HCT116 (cell line): ENCODE measurements around the gene COPS2. TPM values are rescaled to one million over a fixed set of nuclear protein-coding genes. Genes with fewer than 3 reads are reported as not detected.

Experiments used
- ATAC-seq: fragments of 200-7000 bp; cut with Tn5 transposase; 2 replicates; pipeline ENCODE4 v1.9.1; 2020; ENCODE audit warnings: mild to moderate bottlenecking, moderate library complexity
- BruUV-seq: library from RNA; stranded (reverse); fragments of 400-500 nt; replicated peaks from 2 replicates; lab custom pipeline; 2021; lab: Mats Ljungman, UMichigan
- CTCF ChIA-PET: fragments of 300-600 bp; sonication (Branson Sonifier 250); formaldehyde crosslinking; loops from one replicate; lab custom pipeline; 2021; ENCODE audit warnings: antibody characterized with exemption; lab: Charles Lee
- POLR2A ChIA-PET: fragments of 300-600, 350-600 bp; sonication (Branson Sonifier 250); formaldehyde crosslinking; loops from one replicate; lab custom pipeline; 2021; ENCODE audit warnings: antibody characterized with exemption; lab: Charles Lee
- RAD21 ChIA-PET, 2 experiments: fragments of 300-600 bp; sonication (Branson Sonifier 250); formaldehyde crosslinking; loops; one replicate each; lab custom pipeline; 2023; ENCODE audit warnings: low total read pairs in 2 of 2; ENCODE audit not compliant: uncharacterized antibody in 2 of 2, unreplicated experiment in 2 of 2, low non-redundant PET in 1 of 2; lab: Charles Lee
- DNase-seq: peaks from one replicate; pipeline ENCODE4 v3.0.0-alpha.2; 2010; ENCODE audit warnings: low read depth, low spot score
- H2AFZ ChIP-seq: fragments of 200-600 bp; shearing (Covaris generic), sonication (generic); 2 replicates; pipeline ENCODE4 v1.6.1; 2017; ENCODE audit warnings: low read depth, mixed run types, mixed read lengths, antibody characterized with exemption, low read length; ENCODE audit not compliant: poor library complexity, severe bottlenecking
- H3K27ac ChIP-seq: 2 replicates; pipeline ENCODE4 v1.5.1; 2012; ENCODE audit warnings: low read depth, low read length
- H3K27me3 ChIP-seq: fragments of 200-600 bp; sonication (generic); 2 replicates; pipeline ENCODE4 v1.6.1; 2016; ENCODE audit warnings: mixed run types, low read length, mixed read lengths; ENCODE audit not compliant: insufficient read depth
- H3K36me3 ChIP-seq, 2 experiments: fragments of 200-500 bp in 1 of 2; fragments of 200-600 bp in 1 of 2; sonication (Bioruptor generic) in 1 of 2; sonication (generic) in 1 of 2; 2 replicates each; pipeline versions ENCODE4 v1.5.1 to v1.6.1; 2014 to 2016; ENCODE audit warnings: low read length in 2 of 2, inconsistent platforms in 1 of 2, mixed read lengths in 1 of 2, mixed run types in 1 of 2; ENCODE audit not compliant: insufficient read depth in 2 of 2, control insufficient read depth in 1 of 2
- H3K4me1 ChIP-seq, 2 experiments: fragments of 200-600 bp in 1 of 2; sonication (generic) in 1 of 2; 2 replicates each; pipeline versions ENCODE4 v1.5.1 to v1.6.1; 2012 to 2017; ENCODE audit warnings: low read length in 2 of 2, inconsistent platforms in 1 of 2, mild to moderate bottlenecking in 1 of 2, mixed read lengths in 1 of 2, mixed run types in 1 of 2, moderate library complexity in 1 of 2; ENCODE audit not compliant: insufficient read depth in 2 of 2, control insufficient read depth in 1 of 2
- H3K4me2 ChIP-seq: fragments of 200-600 bp; sonication (generic); 2 replicates; pipeline ENCODE4 v1.6.1; 2017; ENCODE audit warnings: mixed run types, low read length, mixed read lengths
- H3K4me3 ChIP-seq, 2 experiments: fragments of 200-600 bp in 1 of 2; sonication (generic) in 1 of 2; replicated peaks in 1 of 2; 2 replicates each; pipeline ENCODE4 v1.5.1; 2011 to 2016; ENCODE audit warnings: low read length in 2 of 2, control low read depth in 1 of 2, low read depth in 1 of 2, mild to moderate bottlenecking in 1 of 2, mixed read lengths in 1 of 2, mixed run types in 1 of 2
- H3K79me2 ChIP-seq: fragments of 200-600 bp; sonication (generic); 2 replicates; pipeline ENCODE4 v1.6.1; 2017; ENCODE audit warnings: mild to moderate bottlenecking, mixed run types, low read length, moderate library complexity, mixed read lengths; ENCODE audit not compliant: insufficient read depth
- H3K9ac ChIP-seq: fragments of 200-600 bp; sonication (generic); 2 replicates; pipeline ENCODE4 v1.6.1; 2016; ENCODE audit warnings: low read length, mixed read lengths
- H3K9me2 ChIP-seq: fragments of 200-600 bp; sonication (generic), shearing (Covaris generic); 2 replicates; pipeline ENCODE4 v1.6.1; 2017; ENCODE audit warnings: mixed run types, mild to moderate bottlenecking, moderate library complexity; ENCODE audit not compliant: insufficient read depth
- H3K9me3 ChIP-seq, 2 experiments: fragments of 200-500 bp in 1 of 2; fragments of 200-600 bp in 1 of 2; sonication (Bioruptor generic) in 1 of 2; sonication (generic) in 1 of 2; 2 replicates each; pipeline ENCODE4 v1.6.1; 2014 to 2017; ENCODE audit warnings: low read length in 2 of 2, mixed read lengths in 2 of 2, inconsistent platforms in 1 of 2, low read depth in 1 of 2, mild to moderate bottlenecking in 1 of 2, mixed run types in 1 of 2, moderate library complexity in 1 of 2; ENCODE audit not compliant: control insufficient read depth in 1 of 2, insufficient read depth in 1 of 2
- H4K20me1 ChIP-seq: fragments of 200-600 bp; sonication (generic), shearing (Covaris generic); 2 replicates; pipeline ENCODE4 v1.6.1; 2017; ENCODE audit warnings: mixed run types, mild to moderate bottlenecking, moderate library complexity; ENCODE audit not compliant: insufficient read depth
- ATF3 ChIP-seq: IDR thresholded peaks from 2 replicates; pipeline ENCODE4 v1.6.1; 2012
- CBX3 ChIP-seq: IDR thresholded peaks from 2 replicates; pipeline ENCODE4 v1.6.1; 2012; ENCODE audit warnings: low read depth
- CEBPB ChIP-seq: IDR thresholded peaks from 2 replicates; pipeline ENCODE4 v1.6.1; 2012; ENCODE audit warnings: low read depth
- CTCF ChIP-seq, 3 experiments: fragments of 200-600 bp in 1 of 3; sonication (generic) in 1 of 3; IDR thresholded peaks in 2 of 3; conservative IDR thresholded peaks in 1 of 3; 2 replicates each; pipeline ENCODE4 v1.5.1; 2012 to 2017; ENCODE audit warnings: low read depth in 2 of 3, low read length in 2 of 3, antibody characterized with exemption in 1 of 3, borderline replicate concordance in 1 of 3, control low read depth in 1 of 3, mild to moderate bottlenecking in 1 of 3, mixed read lengths in 1 of 3, mixed run types in 1 of 3, moderate library complexity in 1 of 3; ENCODE audit not compliant: insufficient read depth in 1 of 3
- EGR1 ChIP-seq: IDR thresholded peaks from 2 replicates; pipeline ENCODE4 v1.6.1; 2012; ENCODE audit warnings: low read depth
- ELF1 ChIP-seq: IDR thresholded peaks from 2 replicates; pipeline ENCODE4 v1.6.1; 2012; ENCODE audit warnings: low read depth, borderline replicate concordance
- EZH2 ChIP-seq: fragments of 200-600 bp; sonication (generic); IDR thresholded peaks from 2 replicates; pipeline ENCODE4 v1.6.1; 2017; ENCODE audit warnings: antibody characterized with exemption, mixed run types
- FOSL1 ChIP-seq: IDR thresholded peaks from 2 replicates; pipeline ENCODE4 v1.6.1; 2012; ENCODE audit warnings: low read depth
- JUND ChIP-seq: IDR thresholded peaks from 2 replicates; pipeline ENCODE4 v1.6.1; 2012
- MAX ChIP-seq: IDR thresholded peaks from 2 replicates; pipeline ENCODE4 v1.6.1; 2012
- RAD21 ChIP-seq: IDR thresholded peaks from 2 replicates; pipeline ENCODE4 v1.6.1; 2012; ENCODE audit warnings: low read depth, mild to moderate bottlenecking
- REST ChIP-seq: IDR thresholded peaks from 2 replicates; pipeline ENCODE4 v1.6.1; 2012; ENCODE audit warnings: low read depth
- SIN3A ChIP-seq: IDR thresholded peaks from 2 replicates; pipeline ENCODE4 v1.6.1; 2012; ENCODE audit warnings: low read depth
- SP1 ChIP-seq: IDR thresholded peaks from 2 replicates; pipeline ENCODE4 v1.6.1; 2012; ENCODE audit warnings: low read depth
- SRF ChIP-seq: IDR thresholded peaks from 2 replicates; pipeline ENCODE4 v1.6.1; 2012; ENCODE audit warnings: low read depth
- YY1 ChIP-seq: IDR thresholded peaks from 2 replicates; pipeline ENCODE4 v1.6.1; 2011; ENCODE audit warnings: low read length, low read depth, moderate library complexity, mild to moderate bottlenecking; ENCODE audit not compliant: insufficient replicate concordance; ENCODE audit errors: extremely low read depth
- ZBTB33 ChIP-seq: IDR thresholded peaks from 2 replicates; pipeline ENCODE4 v1.6.1; 2011; ENCODE audit warnings: mild to moderate bottlenecking, low read length, moderate library complexity; ENCODE audit not compliant: insufficient replicate concordance; ENCODE audit errors: extremely low read depth
- ZFX ChIP-seq: fragments of 450-650 bp; IDR thresholded peaks from 2 replicates; pipeline ENCODE4 v1.6.1; 2017
- ZNF274 ChIP-seq: fragments of 200-500 bp; sonication (Bioruptor generic); IDR thresholded peaks from 2 replicates; pipeline ENCODE4 v1.6.1; 2014; ENCODE audit warnings: mild to moderate bottlenecking, low read depth, low read length, inconsistent platforms
- intact Hi-C: fragments of 100-400 bp; cut with micrococcal nuclease; formaldehyde crosslinking; loops from 2 replicates; pipeline ENCODE4 v1.10.0; 2022
- total RNA-seq: library from RNA; stranded (reverse); gene quantifications from one replicate; pipeline ENCODE4 v1.2.1, GENCODE V29; 2021; ENCODE audit not compliant: unreplicated experiment

COPS2 gene
- total RNA-seq, 1 experiment from 2014 or later = 93.6 TPM

DNA sequence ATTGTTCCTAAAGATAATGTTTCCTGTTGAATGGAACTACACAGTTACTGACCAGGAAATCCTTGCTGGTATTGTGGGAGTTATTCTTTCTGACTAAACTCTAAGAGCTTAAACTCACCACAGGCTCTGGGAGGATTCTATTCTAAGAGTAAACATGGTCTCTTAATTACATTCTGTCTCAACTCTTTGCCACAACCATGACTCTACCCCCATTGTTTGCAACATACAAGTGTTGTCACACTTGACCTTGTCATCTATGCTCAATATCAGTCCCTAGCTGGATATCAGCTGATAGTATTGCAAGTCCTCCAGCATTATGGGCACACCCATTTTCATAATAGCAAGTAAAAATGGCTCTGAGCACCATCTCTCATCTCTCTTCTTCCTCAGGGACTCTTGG is 79.5 kb downstream of the COPS2 start:
- intact Hi-C loops = no loop called here
- no peaks in the 10 kb centered on the region for H4K20me1 ChIP-seq
- no peak for DNase-seq

More for the DNA sequence above, 79.5 kb downstream of the COPS2 start:
- Histone ChIP-seq H3K9ac (no peak overlapping the region), H3K9me3 (no peaks in the 10 kb centered on the region), H3K4me3 (no peak overlapping the region), H3K4me2 (no peak overlapping the region), H3K36me3 (no peaks in the 10 kb centered on the region), H3K4me1 (no peaks in the 10 kb centered on the region), H3K9me2 (no peaks in the 10 kb centered on the region), H3K27me3 (no peaks in the 10 kb centered on the region), H3K27ac (no peak overlapping the region), H3K79me2 (no peaks in the 10 kb centered on the region), H2AFZ (no peak overlapping the region)
- CTCF ChIA-PET = no interaction called here
- POLR2A ChIA-PET = no interaction called here
- no peak for ATAC-seq
- RAD21 ChIA-PET = no interaction called here
- BruUV-seq = no TSS peak
- no peak for TF ChIP-seq REST
- no peak for TF ChIP-seq ZBTB33
- no peak for TF ChIP-seq ATF3
- TF ChIP-seq ZNF274 = no peak
- TF ChIP-seq ZFX = no peak
- no peak for TF ChIP-seq SP1
- TF ChIP-seq MAX = no peak
- no peak for TF ChIP-seq RAD21
- no peak for TF ChIP-seq EGR1
- TF ChIP-seq SIN3A = no peak
- TF ChIP-seq ELF1 = no peak
- no peak for TF ChIP-seq SRF
- TF ChIP-seq YY1 = no peak
- TF ChIP-seq JUND = no peak
- TF ChIP-seq CBX3 = no peak
- TF ChIP-seq CEBPB = no peak
- TF ChIP-seq FOSL1 = no peak
- TF ChIP-seq CTCF (IDR thresholded peaks at IDR 0.05 in 2 of 3, conservative IDR thresholded peaks at IDR 0.05 in 1 of 3; ENCODE audit: borderline replicate concordance in 1 of 3, insufficient read depth in 1 of 3, low read depth in 2 of 3, low read length in 2 of 3) = no peak
- TF ChIP-seq EZH2 = no peak
